ENCODE measurements around the gene ADGRG1.

Gene ADGRG1

GRCh38 chr16:57647136-57647875 lies 18.9 kb downstream of the ADGRG1 start:
- no peak for DNase-seq (ENCODE audit: extremely low read depth in 1 of 2, low read depth in 1 of 2)

DNA sequence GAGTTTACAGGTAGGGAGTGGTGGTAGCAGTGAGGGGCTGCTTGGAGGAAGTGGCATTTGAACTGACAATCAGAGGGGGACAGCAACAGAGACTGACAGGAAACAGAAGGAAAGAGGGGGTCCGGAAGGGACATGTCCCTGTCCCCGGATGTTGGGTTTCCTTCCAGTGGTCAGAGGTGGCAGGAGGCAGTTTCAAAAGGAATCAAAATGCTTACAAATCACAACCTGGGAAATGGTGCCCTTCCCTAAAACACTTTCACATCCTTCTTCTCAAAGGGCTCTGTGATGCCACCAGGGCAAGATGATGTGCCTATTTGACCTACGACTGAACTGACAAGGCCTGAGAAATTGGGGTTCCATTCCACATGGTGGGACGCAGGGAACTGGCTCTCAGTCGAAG lies 19.7 kb downstream of the ADGRG1 start:
- no peak for DNase-seq (ENCODE audit: extremely low read depth in 1 of 2, low read depth in 1 of 2)

DNA sequence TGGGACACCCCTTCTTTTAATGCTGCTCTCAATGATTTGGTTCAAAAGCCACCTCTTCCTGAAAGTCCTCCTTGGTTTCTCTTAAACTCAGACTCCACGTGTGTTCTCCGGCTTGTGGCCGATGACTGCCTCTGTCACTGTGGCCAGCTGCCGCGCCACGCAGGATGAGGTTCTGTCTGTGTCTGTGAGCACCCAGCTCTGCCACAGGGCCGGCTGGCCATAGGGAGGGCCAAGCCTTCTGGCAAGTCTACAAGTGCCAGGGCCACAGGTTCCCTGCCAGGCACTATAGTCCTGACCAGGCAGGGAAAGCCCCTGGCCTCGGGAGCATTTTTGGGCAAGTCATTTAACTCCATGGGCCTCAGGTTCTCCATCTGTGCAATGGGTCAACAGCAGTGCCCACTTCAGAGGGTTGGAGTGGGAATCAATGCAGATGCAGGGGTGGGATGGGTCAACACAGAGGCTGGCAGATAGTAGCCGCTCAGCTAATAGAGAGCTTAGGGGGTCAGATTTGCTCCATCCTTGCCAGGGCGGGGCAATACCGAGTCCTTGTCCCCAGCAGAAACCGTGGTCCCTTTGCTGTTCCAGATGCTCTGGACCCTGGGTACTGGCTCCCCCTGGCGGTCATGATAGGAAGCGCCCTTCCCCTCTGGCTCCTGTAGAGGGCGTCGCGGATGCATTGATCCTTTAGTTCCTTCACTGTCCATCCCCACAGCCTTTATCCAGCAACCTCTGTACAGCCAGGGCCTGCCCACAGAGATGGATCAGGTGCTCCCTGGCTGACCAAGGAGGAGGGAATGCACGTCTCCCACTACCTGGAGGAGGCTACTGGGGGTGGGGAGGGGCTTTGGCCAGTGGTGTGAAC lies 20.4 kb downstream of the ADGRG1 start:
- peak; percentile 69 to 74 for DNase-seq (ENCODE audit: extremely low read depth in 1 of 2, low read depth in 1 of 2)

DNA sequence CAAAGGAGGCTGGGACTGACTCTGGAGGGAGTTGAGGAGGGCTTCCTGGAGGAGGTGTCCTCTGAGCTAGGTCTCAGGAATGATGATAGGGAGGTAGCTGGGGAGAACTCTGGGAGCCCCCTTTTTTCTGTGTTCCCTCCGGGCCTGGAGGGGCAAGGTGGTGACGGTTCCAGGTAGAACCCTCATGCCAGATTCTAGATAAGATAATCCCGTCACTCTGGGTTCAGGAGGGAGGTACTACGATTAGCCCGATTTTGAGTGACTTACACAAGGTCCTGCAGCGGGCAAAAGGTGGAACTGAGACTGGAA lies 21.0 kb downstream of the ADGRG1 start:
- DNase-seq (ENCODE audit: extremely low read depth in 1 of 2, low read depth in 1 of 2): no peak

DNA sequence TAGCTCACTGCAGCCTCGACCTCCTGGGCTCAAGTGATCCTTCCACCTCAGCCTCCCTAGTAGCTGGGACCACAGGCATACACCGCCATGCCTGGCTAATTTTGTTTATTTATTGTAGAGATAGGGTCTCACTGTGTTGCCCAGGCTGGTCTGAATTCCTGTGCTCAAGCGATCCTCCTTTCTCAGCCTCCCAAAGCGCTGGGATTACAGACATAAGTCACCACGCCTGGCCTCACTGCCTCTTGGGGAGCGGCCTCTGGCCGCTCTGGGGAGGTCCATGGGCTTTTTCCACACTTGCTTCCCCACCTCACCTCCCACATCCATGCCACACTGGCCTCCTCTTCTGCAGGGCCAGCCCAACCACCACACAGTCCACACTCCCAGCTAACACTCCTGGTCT lies 21.4 kb downstream of the ADGRG1 start:
- DNase-seq (ENCODE audit: extremely low read depth in 1 of 2, low read depth in 1 of 2): no peak

DNA sequence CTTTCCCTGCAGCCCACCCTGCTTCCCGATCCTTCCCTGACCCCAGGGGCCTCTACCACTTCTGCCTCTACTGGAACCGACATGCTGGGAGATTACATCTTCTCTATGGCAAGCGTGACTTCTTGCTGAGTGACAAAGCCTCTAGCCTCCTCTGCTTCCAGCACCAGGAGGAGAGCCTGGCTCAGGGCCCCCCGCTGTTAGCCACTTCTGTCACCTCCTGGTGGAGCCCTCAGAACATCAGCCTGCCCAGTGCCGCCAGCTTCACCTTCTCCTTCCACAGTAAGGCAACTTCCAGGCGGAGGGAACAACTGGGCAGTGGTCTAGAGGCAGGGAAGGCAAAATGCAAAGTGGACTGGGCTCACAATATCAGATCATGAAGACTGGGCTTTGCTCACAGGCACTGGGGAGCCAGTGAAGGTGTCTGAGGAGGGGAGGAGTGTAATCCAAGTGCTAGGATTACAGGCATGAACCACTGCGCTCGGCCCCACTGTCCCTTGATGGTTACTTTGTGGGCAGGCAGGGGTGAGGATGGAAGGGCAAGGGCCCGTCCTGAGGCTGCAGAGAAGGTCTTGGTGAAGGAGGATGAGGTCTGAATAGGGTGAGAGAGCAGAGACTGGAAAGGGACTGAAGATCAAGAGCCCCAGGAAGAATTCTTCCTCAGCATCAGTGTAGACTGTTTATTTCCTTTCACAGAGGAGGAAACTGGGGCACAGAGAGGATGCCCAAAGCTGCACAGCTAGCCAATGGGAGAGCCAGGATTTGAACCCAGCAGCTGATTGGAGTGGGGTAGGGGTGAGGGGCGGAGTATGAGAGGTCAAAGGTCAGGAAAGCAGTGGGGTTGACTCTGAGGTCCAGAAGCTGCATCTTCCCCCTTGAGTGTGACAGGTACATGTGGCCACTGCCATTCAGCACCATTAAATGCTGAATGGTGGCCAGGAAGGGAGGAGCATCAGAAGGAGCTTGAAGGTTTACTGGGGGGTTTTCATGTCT lies 23.2 kb downstream of the ADGRG1 start:
- DNase-seq (ENCODE audit: extremely low read depth in 1 of 2, low read depth in 1 of 2): no peak

DNA sequence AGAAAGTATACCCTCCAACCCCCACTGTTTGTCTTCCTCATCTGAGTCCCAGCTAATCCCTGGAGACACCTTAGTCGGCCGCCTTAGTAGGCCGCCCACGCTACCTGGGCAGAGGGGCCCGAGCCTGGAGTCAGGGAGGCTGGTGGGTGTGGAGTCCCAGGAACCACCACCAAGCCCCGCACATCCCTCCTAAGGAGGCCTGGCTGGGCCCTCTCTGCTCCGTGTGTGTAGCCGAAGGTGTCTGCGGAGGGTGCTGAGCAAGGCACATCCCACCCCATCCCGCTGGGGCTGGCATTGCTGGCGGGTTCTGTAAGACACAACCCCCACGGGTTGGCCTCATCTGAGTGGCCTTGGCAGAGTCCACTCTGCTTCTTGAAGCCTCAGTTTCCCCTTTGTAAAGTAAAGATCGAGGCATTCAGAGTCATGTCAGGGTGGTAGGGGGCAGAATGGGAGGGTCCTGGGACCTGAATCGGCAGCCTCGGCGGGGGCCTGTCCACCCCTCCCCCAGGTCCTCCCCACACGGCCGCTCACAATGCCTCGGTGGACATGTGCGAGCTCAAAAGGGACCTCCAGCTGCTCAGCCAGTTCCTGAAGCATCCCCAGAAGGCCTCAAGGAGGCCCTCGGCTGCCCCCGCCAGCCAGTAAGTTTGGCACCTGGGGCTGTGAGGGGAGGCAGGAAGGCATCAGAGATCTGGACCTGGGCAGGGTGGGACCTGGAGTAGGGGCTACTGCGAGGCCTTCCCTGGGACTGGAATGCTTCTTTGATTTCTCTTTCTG lies 24.5 kb downstream of the ADGRG1 start:
- no peak for DNase-seq (ENCODE audit: extremely low read depth in 1 of 2, low read depth in 1 of 2)

DNA sequence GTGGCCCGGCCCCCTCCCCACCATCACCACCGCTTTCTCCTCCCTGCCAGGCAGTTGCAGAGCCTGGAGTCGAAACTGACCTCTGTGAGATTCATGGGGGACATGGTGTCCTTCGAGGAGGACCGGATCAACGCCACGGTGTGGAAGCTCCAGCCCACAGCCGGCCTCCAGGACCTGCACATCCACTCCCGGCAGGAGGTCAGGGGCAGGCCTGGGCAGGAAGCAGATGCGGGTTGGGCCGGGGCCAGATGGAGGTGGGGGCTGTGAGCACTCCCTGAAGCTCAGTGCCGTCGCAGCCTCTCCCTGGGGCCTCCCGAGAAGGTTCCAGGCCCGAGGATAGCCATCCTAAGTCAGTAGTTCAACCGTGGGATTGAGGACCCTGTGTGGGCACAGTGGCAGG lies 25.5 kb downstream of the ADGRG1 start:
- no peak for DNase-seq (ENCODE audit: extremely low read depth in 1 of 2, low read depth in 1 of 2)

DNA sequence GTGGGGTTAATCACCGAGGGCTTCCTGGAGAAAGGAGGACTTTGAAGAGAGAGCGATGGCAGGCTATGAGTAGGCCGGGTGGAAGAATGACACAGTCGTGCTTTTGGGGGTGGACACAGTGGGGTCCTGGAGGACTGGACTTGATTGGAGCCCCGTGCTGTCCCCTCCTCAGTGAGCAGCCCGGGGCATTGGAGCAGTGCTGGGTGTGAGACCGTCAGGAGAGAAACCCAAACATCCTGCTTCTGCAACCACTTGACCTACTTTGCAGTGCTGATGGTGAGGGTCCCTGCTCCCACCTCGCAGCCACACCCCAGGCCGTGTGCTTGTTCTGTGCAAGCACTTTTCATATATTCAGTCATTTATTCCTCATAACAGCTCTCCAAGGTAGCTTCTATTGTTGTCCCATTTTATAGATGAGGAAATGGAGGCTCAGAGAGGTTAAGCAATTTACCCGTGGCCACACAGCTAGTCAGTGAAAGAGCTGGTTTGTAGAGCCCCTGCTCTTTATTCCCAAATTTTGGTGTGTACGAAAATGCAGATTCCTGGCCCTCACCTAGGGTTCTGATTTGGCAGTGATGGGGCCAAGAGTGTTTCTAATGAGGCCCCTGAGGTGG lies 28.0 kb downstream of the ADGRG1 start:
- DNase-seq (ENCODE audit: extremely low read depth in 1 of 2, low read depth in 1 of 2): no peak

GRCh38 chr16:57657228-57657627 lies 28.8 kb downstream of the ADGRG1 start:
- DNase-seq (ENCODE audit: extremely low read depth in 1 of 2, low read depth in 1 of 2): no peak

DNA sequence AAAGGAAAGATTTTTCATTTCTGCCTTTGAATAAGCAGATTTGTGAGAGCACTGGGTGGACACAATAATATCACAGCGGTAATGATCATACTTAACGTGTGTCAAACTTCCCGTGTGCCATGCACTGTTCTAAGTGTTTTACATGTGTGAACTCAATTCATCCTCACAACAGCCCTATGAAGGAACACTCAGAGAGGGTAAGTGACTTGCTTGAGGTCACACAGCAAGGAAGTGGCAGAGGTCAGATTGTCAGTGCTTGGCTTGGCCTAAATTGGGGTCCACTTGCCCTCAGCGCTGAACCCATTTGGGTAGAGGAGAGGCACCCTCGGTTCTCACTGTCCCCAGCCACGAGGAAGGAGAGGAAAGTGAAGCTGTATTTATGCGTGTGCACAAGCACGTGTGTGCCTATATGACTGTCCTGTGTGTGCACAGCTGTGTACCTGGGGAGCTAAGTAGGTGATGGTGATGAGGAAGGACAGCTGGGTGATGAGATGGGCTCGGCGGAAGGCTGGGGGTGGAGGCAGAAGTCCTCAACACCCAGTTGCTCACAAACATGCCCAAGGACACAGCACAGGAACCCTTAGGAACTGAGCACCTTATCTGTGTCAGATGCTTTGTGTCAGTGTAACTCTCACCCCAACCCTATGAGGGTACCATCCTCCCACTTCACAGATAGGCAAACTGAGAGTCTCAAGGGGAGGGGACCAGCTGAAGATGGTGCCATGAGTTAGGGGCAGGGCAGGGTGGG lies 29.9 kb downstream of the ADGRG1 start:
- DNase-seq (ENCODE audit: extremely low read depth in 1 of 2, low read depth in 1 of 2): no peak

- no peak for DNase-seq (ENCODE audit: extremely low read depth in 1 of 2, low read depth in 1 of 2)
Measured at GRCh38 chr16:57658878-57659674, 30.6 kb downstream of the ADGRG1 start.

DNA sequence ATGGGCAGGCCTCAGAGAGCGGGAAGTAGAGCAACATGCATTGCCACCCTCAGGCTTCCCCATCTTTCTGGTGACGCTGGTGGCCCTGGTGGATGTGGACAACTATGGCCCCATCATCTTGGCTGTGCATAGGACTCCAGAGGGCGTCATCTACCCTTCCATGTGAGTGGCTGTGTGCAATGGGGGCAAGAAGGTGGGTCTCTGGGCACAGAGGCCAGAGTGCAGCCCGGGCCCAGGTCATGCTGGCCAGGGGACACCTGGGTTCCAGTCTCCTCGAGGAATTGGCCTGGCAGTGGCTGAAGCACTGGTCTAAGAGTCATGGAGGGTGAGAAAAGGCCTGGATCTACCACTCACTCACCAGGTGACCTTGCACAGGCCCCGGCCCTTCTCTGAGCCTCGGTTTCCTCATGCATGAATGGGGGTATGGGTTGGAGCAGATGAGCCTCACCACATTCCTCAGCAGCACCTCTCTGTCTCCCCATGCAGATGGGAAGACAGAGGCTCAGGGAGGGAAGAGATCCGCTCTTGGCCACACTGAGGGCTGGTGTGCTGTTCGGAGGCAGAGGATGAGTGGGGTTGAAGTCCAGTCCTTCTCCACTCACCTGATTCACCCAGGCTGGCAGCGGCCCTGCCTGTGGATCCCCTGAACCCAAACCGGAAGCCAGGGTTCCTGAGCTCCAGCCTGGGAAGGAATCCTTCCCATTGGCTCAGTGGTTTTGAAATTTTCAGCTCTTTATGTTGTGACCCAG lies 32.5 kb downstream of the ADGRG1 start:
- no peak for DNase-seq (ENCODE audit: extremely low read depth in 1 of 2, low read depth in 1 of 2)

GRCh38 chr16:57661510-57661909 lies 33.1 kb downstream of the ADGRG1 start:
- no peak for DNase-seq (ENCODE audit: extremely low read depth in 1 of 2, low read depth in 1 of 2)

DNA sequence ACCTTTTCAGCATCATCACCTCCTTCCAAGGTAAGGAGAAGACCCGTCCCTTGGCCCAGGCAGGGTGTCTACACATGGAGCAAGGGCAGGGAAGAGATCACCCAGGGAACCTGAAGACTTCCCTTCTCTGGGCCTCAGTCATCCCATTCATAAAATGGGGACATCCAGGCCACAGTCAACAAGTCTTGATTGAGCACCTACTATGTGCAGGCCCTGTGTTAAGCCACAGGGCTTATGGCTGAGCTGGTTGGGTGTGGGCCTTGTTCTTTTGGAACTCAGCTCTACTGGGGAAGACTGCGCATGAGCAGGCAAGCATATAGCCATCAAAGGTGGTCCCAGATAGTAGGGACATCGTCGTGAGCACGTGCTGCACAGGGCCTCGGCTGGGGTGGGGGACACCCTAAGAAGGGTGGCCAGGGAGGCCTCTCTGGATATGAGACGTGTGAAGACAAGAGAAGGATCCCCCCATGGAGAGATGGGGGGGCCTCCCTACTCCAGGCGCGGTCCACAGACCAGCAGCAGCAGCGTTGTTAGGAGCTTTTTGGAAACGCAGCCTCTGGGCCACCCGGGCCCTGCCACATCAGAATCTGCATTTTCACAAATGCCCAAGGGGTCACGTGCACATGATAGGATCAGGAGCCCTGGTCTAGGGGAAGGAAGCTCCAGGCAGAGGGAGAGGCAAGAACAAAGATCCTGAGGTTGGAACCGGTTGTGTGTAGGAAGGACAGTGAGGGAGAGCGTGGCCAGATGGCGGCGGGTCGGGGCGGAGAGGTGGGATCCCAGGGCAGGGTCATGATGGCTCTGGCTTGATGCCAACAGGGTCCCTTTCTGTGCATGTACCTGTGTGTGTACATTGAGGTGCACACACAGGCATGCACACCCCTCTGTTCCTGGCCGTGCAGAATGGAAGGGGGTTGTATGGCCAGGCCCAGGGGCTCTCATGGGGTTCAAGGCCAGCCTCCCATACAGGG lies 33.8 kb downstream of the ADGRG1 start:
- no peak for DNase-seq (ENCODE audit: extremely low read depth in 1 of 2, low read depth in 1 of 2)

DNA sequence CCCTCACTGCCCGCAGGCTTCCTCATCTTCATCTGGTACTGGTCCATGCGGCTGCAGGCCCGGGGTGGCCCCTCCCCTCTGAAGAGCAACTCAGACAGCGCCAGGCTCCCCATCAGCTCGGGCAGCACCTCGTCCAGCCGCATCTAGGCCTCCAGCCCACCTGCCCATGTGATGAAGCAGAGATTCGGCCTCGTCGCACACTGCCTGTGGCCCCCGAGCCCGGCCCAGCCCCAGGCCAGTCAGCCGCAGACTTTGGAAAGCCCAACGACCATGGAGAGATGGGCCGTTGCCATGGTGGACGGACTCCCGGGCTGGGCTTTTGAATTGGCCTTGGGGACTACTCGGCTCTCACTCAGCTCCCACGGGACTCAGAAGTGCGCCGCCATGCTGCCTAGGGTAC lies 35.0 kb downstream of the ADGRG1 start:
- no peak for DNase-seq (ENCODE audit: extremely low read depth in 1 of 2, low read depth in 1 of 2)
